ENCODE results near the gene OTX1. TPM values are rescaled to one million over a fixed set of nuclear protein-coding genes. Genes with fewer than 3 reads are reported as not detected.

OTX1 gene
- total RNA-seq, 1 experiment from 2014 or later: 13.1 TPM

GRCh38 chr2:63046552-63046951 lies 4.1 kb upstream of the OTX1 start:
- Histone ChIP-seq H3K9me2 (ENCODE audit: insufficient read depth) (no peaks in the 10 kb centered on the region), H3K27ac (ENCODE audit: low read depth, low read length) (no peak overlapping the region), H2AFZ (ENCODE audit: low read depth, low read length, poor library complexity, severe bottlenecking) (no peak overlapping the region), H3K4me3 (replicated peaks in 1 of 2; ENCODE audit: low read depth in 1 of 2, low read length in 2 of 2) (no peak overlapping the region), H3K9me3 (ENCODE audit: control insufficient read depth in 1 of 2, insufficient read depth in 1 of 2, low read depth in 1 of 2, low read length in 2 of 2) (no peaks in the 10 kb centered on the region), H4K20me1 (ENCODE audit: insufficient read depth) (0 out of 2 replicates have a peak, but pooled peaks cover 3% of the 10 kb centered on the region), H3K4me2 (ENCODE audit: low read length) (no peak overlapping the region), H3K4me1 (ENCODE audit: control insufficient read depth in 1 of 2, insufficient read depth in 2 of 2, low read length in 2 of 2) (peaks cover 4 to 12% of the 10 kb centered on the region in 2 experiments; a peak in 2 of 4 replicates), H3K79me2 (ENCODE audit: insufficient read depth, low read length) (peaks cover 9% of the 10 kb centered on the region; the same call in 1 of the 2 replicates), H3K9ac (ENCODE audit: low read length) (no peak overlapping the region), H3K27me3 (ENCODE audit: insufficient read depth, low read length) (no peaks in the 10 kb centered on the region), H3K36me3 (ENCODE audit: control insufficient read depth in 1 of 2, insufficient read depth in 2 of 2, low read length in 2 of 2) (peaks cover 0 to 3% of the 10 kb centered on the region in 2 experiments; a peak in 1 of 4 replicates)
- DNase-seq (ENCODE audit: low read depth, low spot score) (no peak), ATAC-seq (no peak)
- intact Hi-C loops (cut with micrococcal nuclease): no loop called here
- CTCF ChIA-PET: no interaction called here
- BruUV-seq (replicated peaks): no TSS peak
- POLR2A ChIA-PET: no interaction called here
- RAD21 ChIA-PET (ENCODE audit: low non-redundant PET in 1 of 2, low total read pairs in 2 of 2, uncharacterized antibody in 2 of 2, unreplicated experiment in 2 of 2): no interaction called here
- TF ChIP-seq TCF7L2 (IDR thresholded peaks at IDR 0.05; ENCODE audit: borderline replicate concordance, extremely low read depth, insufficient read depth, insufficient read length): no peak
- no peak for TF ChIP-seq ZFX (IDR thresholded peaks at IDR 0.05)
- TF ChIP-seq, protein P1, sequence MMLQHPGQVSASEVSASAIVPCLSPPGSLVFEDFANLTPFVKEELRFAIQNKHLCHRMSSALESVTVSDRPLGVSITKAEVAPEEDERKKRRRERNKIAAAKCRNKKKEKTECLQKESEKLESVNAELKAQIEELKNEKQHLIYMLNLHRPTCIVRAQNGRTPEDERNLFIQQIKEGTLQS (IDR thresholded peaks at IDR 0.05): no peak
- TF ChIP-seq JUND (IDR thresholded peaks at IDR 0.05): no peak
- no peak for TF ChIP-seq ZNF274 (IDR thresholded peaks at IDR 0.05; ENCODE audit: low read depth, low read length)
- no peak for TF ChIP-seq YY1 (IDR thresholded peaks at IDR 0.05; ENCODE audit: extremely low read depth, insufficient replicate concordance, low read depth, low read length)
- TF ChIP-seq CBX3 (IDR thresholded peaks at IDR 0.05; ENCODE audit: low read depth): no peak
- TF ChIP-seq CTCF (IDR thresholded peaks at IDR 0.05 in 2 of 3, conservative IDR thresholded peaks at IDR 0.05 in 1 of 3; ENCODE audit: borderline replicate concordance in 1 of 3, insufficient read depth in 1 of 3, low read depth in 2 of 3, low read length in 2 of 3): no peak
- TF ChIP-seq ELF1 (IDR thresholded peaks at IDR 0.05; ENCODE audit: borderline replicate concordance, low read depth): no peak
- no peak for TF ChIP-seq RAD21 (IDR thresholded peaks at IDR 0.05; ENCODE audit: low read depth)
- no peak for TF ChIP-seq REST (IDR thresholded peaks at IDR 0.05; ENCODE audit: low read depth)
